Panc1 (cell line): Measurements from ENCODE around the gene DUSP15. TPM values are rescaled to one million over a fixed set of nuclear protein-coding genes. Genes with fewer than 3 reads are reported as not detected.
A peak's percentile ranks its signal among the peaks of the same experiment; 100 is the strongest.

Source experiments
- ATAC-seq: fragments of 200-7000 bp; cut with Tn5 transposase; 2 replicates; pipeline ENCODE4 v1.9.1; 2020; ENCODE audit warnings: mild to moderate bottlenecking, moderate library complexity
- BruUV-seq: library from RNA; stranded (reverse); fragments of 400-500 nt; replicated peaks from 2 replicates; lab custom pipeline; 2021; lab: Mats Ljungman, UMichigan
- CTCF ChIA-PET: fragments of 300-600 bp; sonication (Branson Sonifier 250); formaldehyde crosslinking; loops from one replicate; lab custom pipeline; 2022; ENCODE audit warnings: antibody characterized with exemption; lab: Charles Lee
- POLR2A ChIA-PET: fragments of 300-600 bp; sonication (Branson Sonifier 250); formaldehyde crosslinking; loops from one replicate; lab custom pipeline; 2022; ENCODE audit warnings: antibody characterized with exemption; lab: Charles Lee
- DNase-seq: peaks from one replicate; pipeline ENCODE4 v3.0.0-alpha.2; 2010; ENCODE audit warnings: low read depth, low spot score
- H3K27ac ChIP-seq: 2 replicates; pipeline ENCODE4 v1.5.1; 2011; ENCODE audit warnings: mild to moderate bottlenecking, low read length, inconsistent platforms
- H3K27me3 ChIP-seq: fragments of 200-500 bp; sonication (Bioruptor generic); 2 replicates; pipeline ENCODE4 v1.6.0; 2014; ENCODE audit warnings: low read length, inconsistent platforms; ENCODE audit not compliant: control insufficient read depth, insufficient read depth
- H3K36me3 ChIP-seq: fragments of 200-500 bp; sonication (Bioruptor generic); 2 replicates; pipeline ENCODE4 v1.5.1; 2014; ENCODE audit warnings: inconsistent platforms, mild to moderate bottlenecking, low read length, moderate library complexity; ENCODE audit not compliant: control insufficient read depth, insufficient read depth
- H3K4me1 ChIP-seq: 2 replicates; pipeline ENCODE4 v1.5.1; 2011; ENCODE audit warnings: inconsistent platforms, mild to moderate bottlenecking, low read length, moderate library complexity; ENCODE audit not compliant: control insufficient read depth, insufficient read depth
- H3K4me3 ChIP-seq, 2 experiments: 2 replicates each; pipeline ENCODE4 v1.5.1; 2011 to 2012; ENCODE audit warnings: low read depth in 2 of 2, low read length in 2 of 2, mild to moderate bottlenecking in 2 of 2, inconsistent platforms in 1 of 2, moderate library complexity in 1 of 2
- H3K9me3 ChIP-seq: fragments of 200-500 bp; sonication (Bioruptor generic); 2 replicates; pipeline ENCODE4 v1.5.1; 2014; ENCODE audit warnings: low read depth, mild to moderate bottlenecking, inconsistent platforms, low read length, moderate library complexity; ENCODE audit not compliant: control insufficient read depth, insufficient read depth
- CTCF ChIP-seq: fragments of 450-650 bp; IDR thresholded peaks from 2 replicates; pipeline ENCODE4 v1.5.1; 2017; ENCODE audit warnings: mild to moderate bottlenecking
- POLR2AphosphoS5 ChIP-seq: IDR thresholded peaks from 2 replicates; pipeline ENCODE4 v1.6.1; 2012; ENCODE audit warnings: mild to moderate bottlenecking, low read depth, low read length, moderate library complexity
- SIN3A ChIP-seq: IDR thresholded peaks from 2 replicates; pipeline ENCODE4 v1.6.1; 2012; ENCODE audit warnings: low read depth, mild to moderate bottlenecking, low read length, moderate library complexity, borderline replicate concordance; ENCODE audit not compliant: insufficient read depth
- TCF7L2 ChIP-seq: IDR thresholded peaks from 2 replicates; pipeline ENCODE4 v1.6.1; 2011; ENCODE audit warnings: mild to moderate bottlenecking, low read depth, low read length, inconsistent platforms
- in situ Hi-C: cut with HindIII; loops from 2 replicates; pipeline ENCODE4 v1.10.0; 2016; ENCODE audit warnings: low sequenced_read_pairs, low pct_unique_long_range_greater_than_20kb
- intact Hi-C: fragments of 100-400 bp; cut with micrococcal nuclease; formaldehyde crosslinking; loops from one replicate; pipeline ENCODE4 v1.10.0; 2022; ENCODE audit not compliant: unreplicated experiment
- total RNA-seq: library from RNA; stranded (reverse); gene quantifications from one replicate; pipeline ENCODE4 v1.2.1, GENCODE V29; 2021; ENCODE audit not compliant: unreplicated experiment
- TF ChIP-seq, protein P1 (sequence below), 2 experiments: IDR thresholded peaks; 2 replicates each; pipeline ENCODE4 v1.6.1; 2011 to 2012; ENCODE audit warnings: low read depth in 2 of 2, control low read depth in 1 of 2, low read length in 1 of 2, mild to moderate bottlenecking in 1 of 2, moderate library complexity in 1 of 2; ENCODE audit not compliant: insufficient read depth in 1 of 2

DUSP15 gene
- total RNA-seq, 1 experiment from 2014 or later = 23.6 TPM

DNA sequence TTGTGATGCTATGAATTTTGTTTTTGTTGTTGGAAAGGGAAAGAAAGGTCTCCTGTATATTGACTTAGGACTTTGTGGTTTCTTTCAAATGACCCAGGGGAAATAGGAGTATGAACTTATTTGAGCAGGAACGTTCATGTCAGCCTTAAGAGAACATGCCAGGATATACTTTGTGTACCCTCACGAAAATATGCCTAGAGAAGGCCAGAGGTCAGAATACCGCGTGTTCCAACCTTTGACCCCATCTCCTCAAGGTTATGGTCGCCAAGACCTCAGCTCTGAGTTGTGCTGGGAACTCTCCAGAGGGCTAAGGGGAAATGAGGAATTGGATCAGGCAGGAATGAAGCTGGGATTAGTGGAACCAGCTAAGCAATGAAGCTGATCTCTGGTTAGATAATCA lies 11.6 kb upstream of the DUSP15 start:
- POLR2A ChIA-PET = no interaction called here

DNA sequence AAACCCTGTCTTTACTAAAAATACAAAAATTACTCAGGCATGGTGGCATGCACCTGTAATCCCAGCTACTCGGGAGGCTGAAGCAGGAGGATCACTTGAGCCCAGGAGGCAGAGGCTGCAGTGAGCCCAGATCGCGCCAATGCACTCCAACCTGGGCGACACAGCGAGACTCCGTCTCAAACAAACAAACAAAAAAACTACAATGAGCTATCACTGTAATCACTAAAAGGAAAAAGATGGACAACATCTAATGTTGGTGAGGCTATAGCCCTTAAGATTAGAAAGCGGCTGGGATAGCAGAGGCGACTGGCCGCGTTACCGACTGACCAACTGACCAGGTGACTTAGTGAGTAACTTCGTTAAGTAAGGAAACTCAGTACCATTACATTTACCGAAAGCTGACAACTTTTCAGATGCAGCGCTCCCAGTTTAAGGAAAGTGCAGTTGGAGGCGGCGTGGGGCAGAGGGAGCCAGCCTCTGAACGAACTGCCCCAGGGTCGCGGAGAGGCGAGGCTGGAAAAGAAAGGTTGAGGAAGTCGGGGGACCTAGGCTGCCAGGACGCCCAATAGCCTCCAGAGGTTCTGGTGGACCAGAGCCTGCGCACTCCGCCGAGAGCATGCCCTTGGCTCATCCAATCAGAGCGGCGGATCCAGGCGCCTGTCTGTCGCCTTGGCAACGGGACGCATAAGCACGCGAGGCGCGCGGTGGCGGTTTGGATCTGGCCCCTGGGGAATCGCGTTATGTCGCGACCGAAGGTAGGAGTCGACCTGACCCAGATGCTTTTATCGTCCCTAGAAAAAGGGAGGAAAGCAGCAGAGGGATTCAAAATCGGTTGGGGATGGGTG lies 9.0 kb upstream of the DUSP15 start:
- CTCF ChIA-PET = interaction anchor here (0.6 to 1.9 kb wide), 3 partner anchors 20 to 237 kb away, joined by 4 to 16 read pairs (median 7); partner anchors contain the start of gene PDRG1
- POLR2A ChIA-PET = interaction anchor here (0.6 kb wide), 2 partner anchors 63 to 105 kb away, joined by 3 to 4 read pairs; no protein-coding TSS in a partner anchor
- in situ Hi-C loops (no loop called here), intact Hi-C loops (no loop called here)
- Histone ChIP-seq H3K4me3 (peak overlapping the region; percentile 58 to 92), H3K4me1 (peaks cover 4% of the 10 kb centered on the region; the same call in 1 of the 2 replicates), H3K9me3 (no peaks in the 10 kb centered on the region), H3K27ac (peak overlapping the region; percentile 92), H3K27me3 (no peaks in the 10 kb centered on the region; the same call in 1 of the 2 replicates), H3K36me3 (no peaks in the 10 kb centered on the region)
- TF ChIP-seq, protein P1, sequence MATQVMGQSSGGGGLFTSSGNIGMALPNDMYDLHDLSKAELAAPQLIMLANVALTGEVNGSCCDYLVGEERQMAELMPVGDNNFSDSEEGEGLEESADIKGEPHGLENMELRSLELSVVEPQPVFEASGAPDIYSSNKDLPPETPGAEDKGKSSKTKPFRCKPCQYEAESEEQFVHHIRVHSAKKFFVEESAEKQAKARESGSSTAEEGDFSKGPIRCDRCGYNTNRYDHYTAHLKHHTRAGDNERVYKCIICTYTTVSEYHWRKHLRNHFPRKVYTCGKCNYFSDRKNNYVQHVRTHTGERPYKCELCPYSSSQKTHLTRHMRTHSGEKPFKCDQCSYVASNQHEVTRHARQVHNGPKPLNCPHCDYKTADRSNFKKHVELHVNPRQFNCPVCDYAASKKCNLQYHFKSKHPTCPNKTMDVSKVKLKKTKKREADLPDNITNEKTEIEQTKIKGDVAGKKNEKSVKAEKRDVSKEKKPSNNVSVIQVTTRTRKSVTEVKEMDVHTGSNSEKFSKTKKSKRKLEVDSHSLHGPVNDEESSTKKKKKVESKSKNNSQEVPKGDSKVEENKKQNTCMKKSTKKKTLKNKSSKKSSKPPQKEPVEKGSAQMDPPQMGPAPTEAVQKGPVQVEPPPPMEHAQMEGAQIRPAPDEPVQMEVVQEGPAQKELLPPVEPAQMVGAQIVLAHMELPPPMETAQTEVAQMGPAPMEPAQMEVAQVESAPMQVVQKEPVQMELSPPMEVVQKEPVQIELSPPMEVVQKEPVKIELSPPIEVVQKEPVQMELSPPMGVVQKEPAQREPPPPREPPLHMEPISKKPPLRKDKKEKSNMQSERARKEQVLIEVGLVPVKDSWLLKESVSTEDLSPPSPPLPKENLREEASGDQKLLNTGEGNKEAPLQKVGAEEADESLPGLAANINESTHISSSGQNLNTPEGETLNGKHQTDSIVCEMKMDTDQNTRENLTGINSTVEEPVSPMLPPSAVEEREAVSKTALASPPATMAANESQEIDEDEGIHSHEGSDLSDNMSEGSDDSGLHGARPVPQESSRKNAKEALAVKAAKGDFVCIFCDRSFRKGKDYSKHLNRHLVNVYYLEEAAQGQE (IDR thresholded peaks at IDR 0.05; ENCODE audit: insufficient read depth in 1 of 2, low read depth in 2 of 2, low read length in 1 of 2) = no peak
- TF ChIP-seq SIN3A = peak; percentile 98
- TF ChIP-seq POLR2AphosphoS5 = peak; percentile 85
- BruUV-seq = TSS peak; percentile 84
- DNase-seq (peak; percentile 98), ATAC-seq (peak; percentile 100)

More for the DNA sequence above, 11.6 kb upstream of the DUSP15 start:
- Histone ChIP-seq H3K4me1 (peaks cover 4% of the 10 kb centered on the region; the same call in 1 of the 2 replicates), H3K27ac (peak overlapping the region; percentile 35; the same call in 1 of the 2 replicates), H3K4me3 (no peak overlapping the region), H3K9me3 (no peaks in the 10 kb centered on the region), H3K27me3 (no peaks in the 10 kb centered on the region; the same call in 1 of the 2 replicates), H3K36me3 (no peaks in the 10 kb centered on the region)
- intact Hi-C loops = no loop called here
- BruUV-seq = no TSS peak
- CTCF ChIA-PET = interaction anchor here (0.6 kb wide), 1 partner anchor 28 kb away, joined by 3 read pairs; no protein-coding TSS in a partner anchor
- in situ Hi-C loops = no loop called here
- DNase-seq (no peak), ATAC-seq (no peak)
- TF ChIP-seq TCF7L2 (no peak), CTCF (no peak), POLR2AphosphoS5 (no peak), SIN3A (no peak)
- TF ChIP-seq, protein P1 (IDR thresholded peaks at IDR 0.05; ENCODE audit: insufficient read depth in 1 of 2, low read depth in 2 of 2, low read length in 1 of 2) = no peak
